HepG2 (cell line): Measurements from ENCODE around the gene GPLD1. TPM values are rescaled to one million over a fixed set of nuclear protein-coding genes. Genes with fewer than 3 reads are reported as not detected.

Source experiments
- DMAP1 ChIP-seq: IDR thresholded peaks from 2 replicates; pipeline ENCODE4 v1.6.1; 2016
- MIXL1 ChIP-seq: IDR thresholded peaks from 2 replicates; pipeline ENCODE4 v1.6.1; 2016
- PATZ1 ChIP-seq: sonication (generic); formaldehyde crosslinking; IDR thresholded peaks from 2 replicates; pipeline ENCODE4 v1.4.0; 2020; ENCODE audit warnings: missing genetic modification reagents
- TCF12 ChIP-seq, 2 experiments: fragments of 450-650 bp in 1 of 2; sonication (generic) in 1 of 2; formaldehyde crosslinking in 1 of 2; IDR thresholded peaks; 2 replicates each; pipeline versions ENCODE4 v1.6.1 to v1.8.0; 2017 to 2022; ENCODE audit warnings: antibody characterized with exemption in 1 of 2, mild to moderate bottlenecking in 1 of 2, missing genetic modification reagents in 1 of 2, moderate library complexity in 1 of 2
- XRCC5 ChIP-seq: fragments of 200-400 bp; formaldehyde crosslinking; optimal IDR thresholded peaks from 2 replicates; pipeline ENCODE3; 2017; ENCODE audit warnings: mild to moderate bottlenecking, low read length
- ZBTB14 ChIP-seq: sonication (generic); formaldehyde crosslinking; IDR thresholded peaks from 2 replicates; pipeline ENCODE4 v1.4.0; 2020; ENCODE audit warnings: missing genetic modification reagents
- ZBTB21 ChIP-seq: sonication (generic); formaldehyde crosslinking; IDR thresholded peaks from 2 replicates; pipeline ENCODE4 v1.4.0; 2020; ENCODE audit warnings: missing genetic modification reagents
- ZBTB26 ChIP-seq: IDR thresholded peaks from 2 replicates; pipeline ENCODE4 v1.6.1; 2016; ENCODE audit warnings: missing compliant biosample characterization, missing genetic modification reagents, borderline replicate concordance
- ZBTB7A ChIP-seq: sonication (generic); formaldehyde crosslinking; IDR thresholded peaks from 2 replicates; pipeline ENCODE4 v1.8.0; 2022; ENCODE audit warnings: mild to moderate bottlenecking, missing genetic modification reagents
- ZNF264 ChIP-seq: sonication (generic); formaldehyde crosslinking; IDR thresholded peaks from 2 replicates; pipeline ENCODE4 v1.4.0; 2020; ENCODE audit warnings: missing genetic modification reagents
- ZNF431 ChIP-seq: sonication (generic); formaldehyde crosslinking; IDR thresholded peaks from 2 replicates; pipeline ENCODE4 v1.9.0; 2022; ENCODE audit warnings: missing genetic modification reagents, low read depth, mild to moderate bottlenecking, borderline replicate concordance
- polyA plus RNA-seq, 8 experiments: library from polyadenylated mRNA; depleted of rRNA in 3 of 8; stranded (reverse) in 7 of 8; unstranded in 1 of 8; fragments of >200 nt; fragmentation: Illumina TruSeq in 4 of 8; extraction: Trizol in 4 of 8; gene quantifications; 2 replicates each; pipeline versions ENCODE4 v1.2.1 to v1.2.3, GENCODE V29; 2011 to 2016; ENCODE audit warnings: low read depth in 4 of 8, missing spikeins in 1 of 8, mixed read lengths in 1 of 8; ENCODE audit not compliant: insufficient read depth in 1 of 8
- total RNA-seq, 5 experiments: library from RNA; depleted of rRNA; stranded (reverse); fragments of >200 nt; fragmentation: Illumina TruSeq; extraction: Trizol; gene quantifications; 2 replicates each; pipeline ENCODE4 v1.2.3, GENCODE V29; 2016; ENCODE audit warnings: low read depth in 1 of 5
- TF ChIP-seq, protein P1 (sequence below): sonication (generic); formaldehyde crosslinking; IDR thresholded peaks from 2 replicates; pipeline ENCODE4 v1.4.0; 2020; ENCODE audit warnings: missing genetic modification reagents, mild to moderate bottlenecking, borderline replicate concordance
- TF ChIP-seq, protein P2 (sequence below): sonication (generic); formaldehyde crosslinking; IDR thresholded peaks from 2 replicates; pipeline ENCODE4 v1.4.0; 2020; ENCODE audit warnings: missing genetic modification reagents
- TF ChIP-seq, protein P3 (sequence below): sonication (generic); formaldehyde crosslinking; IDR thresholded peaks from 2 replicates; pipeline ENCODE4 v1.4.0; 2020; ENCODE audit warnings: missing genetic modification reagents, low read depth, mild to moderate bottlenecking, borderline replicate concordance
- TF ChIP-seq, protein P4 (sequence below): IDR thresholded peaks from 2 replicates; pipeline ENCODE4 v1.6.1; 2016; ENCODE audit warnings: low read depth

GPLD1 gene
- total and polyA plus RNA-seq, 2 of the 13 experiments (the other 11 are each of a cell fraction or from before 2014, with no cell fraction given), result 6.2 to 7.6 TPM

DNA sequence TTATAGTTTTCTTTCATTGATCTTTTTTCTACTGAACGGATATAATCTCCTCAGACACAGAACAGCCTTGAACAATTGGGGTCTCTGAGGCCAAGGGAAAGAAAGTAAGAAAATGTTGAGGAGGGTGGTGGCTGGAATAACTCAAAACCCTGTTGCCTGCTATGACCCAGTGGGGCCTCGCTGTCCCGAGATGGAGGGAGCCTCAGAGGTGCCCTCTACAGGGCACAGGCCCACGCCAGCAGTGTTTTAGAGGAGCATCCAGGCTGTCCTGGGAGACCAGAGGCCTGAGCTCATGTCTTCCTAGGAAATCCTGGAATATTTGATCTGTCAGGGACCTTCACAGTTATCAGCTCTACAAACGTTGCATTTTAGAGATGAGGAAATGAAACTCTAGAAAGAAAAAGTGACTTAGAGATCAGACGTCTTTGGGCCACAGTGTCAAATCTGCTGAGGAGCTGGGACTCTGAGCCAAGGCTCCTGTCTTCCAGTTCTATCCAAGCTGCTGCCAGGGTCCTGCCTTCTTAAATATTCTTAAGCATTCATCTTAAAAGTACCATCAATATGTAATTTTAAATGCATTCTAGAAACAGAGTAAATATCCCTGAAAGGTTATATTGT is 31.7 kb upstream of the GPLD1 start (continued):
- TF ChIP-seq, protein P1, sequence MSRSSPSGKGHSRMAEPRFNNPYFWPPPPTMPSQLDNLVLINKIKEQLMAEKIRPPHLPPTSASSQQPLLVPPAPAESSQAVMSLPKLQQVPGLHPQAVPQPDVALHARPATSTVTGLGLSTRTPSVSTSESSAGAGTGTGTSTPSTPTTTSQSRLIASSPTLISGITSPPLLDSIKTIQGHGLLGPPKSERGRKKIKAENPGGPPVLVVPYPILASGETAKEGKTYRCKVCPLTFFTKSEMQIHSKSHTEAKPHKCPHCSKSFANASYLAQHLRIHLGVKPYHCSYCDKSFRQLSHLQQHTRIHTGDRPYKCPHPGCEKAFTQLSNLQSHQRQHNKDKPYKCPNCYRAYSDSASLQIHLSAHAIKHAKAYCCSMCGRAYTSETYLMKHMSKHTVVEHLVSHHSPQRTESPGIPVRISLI (CRISPR knock-in tag), result no peak
- TF ChIP-seq, protein P2, sequence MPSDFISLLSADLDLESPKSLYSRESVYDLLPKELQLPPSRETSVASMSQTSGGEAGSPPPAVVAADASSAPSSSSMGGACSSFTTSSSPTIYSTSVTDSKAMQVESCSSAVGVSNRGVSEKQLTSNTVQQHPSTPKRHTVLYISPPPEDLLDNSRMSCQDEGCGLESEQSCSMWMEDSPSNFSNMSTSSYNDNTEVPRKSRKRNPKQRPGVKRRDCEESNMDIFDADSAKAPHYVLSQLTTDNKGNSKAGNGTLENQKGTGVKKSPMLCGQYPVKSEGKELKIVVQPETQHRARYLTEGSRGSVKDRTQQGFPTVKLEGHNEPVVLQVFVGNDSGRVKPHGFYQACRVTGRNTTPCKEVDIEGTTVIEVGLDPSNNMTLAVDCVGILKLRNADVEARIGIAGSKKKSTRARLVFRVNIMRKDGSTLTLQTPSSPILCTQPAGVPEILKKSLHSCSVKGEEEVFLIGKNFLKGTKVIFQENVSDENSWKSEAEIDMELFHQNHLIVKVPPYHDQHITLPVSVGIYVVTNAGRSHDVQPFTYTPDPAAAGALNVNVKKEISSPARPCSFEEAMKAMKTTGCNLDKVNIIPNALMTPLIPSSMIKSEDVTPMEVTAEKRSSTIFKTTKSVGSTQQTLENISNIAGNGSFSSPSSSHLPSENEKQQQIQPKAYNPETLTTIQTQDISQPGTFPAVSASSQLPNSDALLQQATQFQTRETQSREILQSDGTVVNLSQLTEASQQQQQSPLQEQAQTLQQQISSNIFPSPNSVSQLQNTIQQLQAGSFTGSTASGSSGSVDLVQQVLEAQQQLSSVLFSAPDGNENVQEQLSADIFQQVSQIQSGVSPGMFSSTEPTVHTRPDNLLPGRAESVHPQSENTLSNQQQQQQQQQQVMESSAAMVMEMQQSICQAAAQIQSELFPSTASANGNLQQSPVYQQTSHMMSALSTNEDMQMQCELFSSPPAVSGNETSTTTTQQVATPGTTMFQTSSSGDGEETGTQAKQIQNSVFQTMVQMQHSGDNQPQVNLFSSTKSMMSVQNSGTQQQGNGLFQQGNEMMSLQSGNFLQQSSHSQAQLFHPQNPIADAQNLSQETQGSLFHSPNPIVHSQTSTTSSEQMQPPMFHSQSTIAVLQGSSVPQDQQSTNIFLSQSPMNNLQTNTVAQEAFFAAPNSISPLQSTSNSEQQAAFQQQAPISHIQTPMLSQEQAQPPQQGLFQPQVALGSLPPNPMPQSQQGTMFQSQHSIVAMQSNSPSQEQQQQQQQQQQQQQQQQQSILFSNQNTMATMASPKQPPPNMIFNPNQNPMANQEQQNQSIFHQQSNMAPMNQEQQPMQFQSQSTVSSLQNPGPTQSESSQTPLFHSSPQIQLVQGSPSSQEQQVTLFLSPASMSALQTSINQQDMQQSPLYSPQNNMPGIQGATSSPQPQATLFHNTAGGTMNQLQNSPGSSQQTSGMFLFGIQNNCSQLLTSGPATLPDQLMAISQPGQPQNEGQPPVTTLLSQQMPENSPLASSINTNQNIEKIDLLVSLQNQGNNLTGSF (CRISPR knock-in tag), result no peak
- TF ChIP-seq ZBTB21 (CRISPR knock-in tag) (no peak), ZNF264 (CRISPR knock-in tag) (no peak), ZBTB26 (CRISPR knock-in tag) (no peak), MIXL1 (CRISPR knock-in tag) (0 out of 2 replicates have a peak, but pooled peaks have one; percentile 44), ZBTB14 (CRISPR knock-in tag) (no peak), TCF12 (IDR thresholded peaks at IDR 0.05) (no peak), TCF12 (CRISPR knock-in tag; IDR thresholded peaks at IDR 0.05) (no peak), XRCC5 (peak; percentile 94), PATZ1 (CRISPR knock-in tag) (peak; percentile 50), ZNF431 (CRISPR knock-in tag) (no peak), DMAP1 (CRISPR knock-in tag) (no peak), ZBTB7A (CRISPR knock-in tag) (no peak)
- TF ChIP-seq, protein P3, sequence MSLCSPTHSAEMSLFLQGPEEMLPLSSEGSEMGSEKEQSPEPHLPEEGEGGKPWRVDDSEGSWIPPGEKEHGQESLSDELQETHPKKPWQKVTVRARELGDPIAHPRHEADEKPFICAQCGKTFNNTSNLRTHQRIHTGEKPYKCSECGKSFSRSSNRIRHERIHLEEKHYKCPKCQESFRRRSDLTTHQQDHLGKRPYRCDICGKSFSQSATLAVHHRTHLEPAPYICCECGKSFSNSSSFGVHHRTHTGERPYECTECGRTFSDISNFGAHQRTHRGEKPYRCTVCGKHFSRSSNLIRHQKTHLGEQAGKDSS (CRISPR knock-in tag), result no peak
- TF ChIP-seq, protein P4, sequence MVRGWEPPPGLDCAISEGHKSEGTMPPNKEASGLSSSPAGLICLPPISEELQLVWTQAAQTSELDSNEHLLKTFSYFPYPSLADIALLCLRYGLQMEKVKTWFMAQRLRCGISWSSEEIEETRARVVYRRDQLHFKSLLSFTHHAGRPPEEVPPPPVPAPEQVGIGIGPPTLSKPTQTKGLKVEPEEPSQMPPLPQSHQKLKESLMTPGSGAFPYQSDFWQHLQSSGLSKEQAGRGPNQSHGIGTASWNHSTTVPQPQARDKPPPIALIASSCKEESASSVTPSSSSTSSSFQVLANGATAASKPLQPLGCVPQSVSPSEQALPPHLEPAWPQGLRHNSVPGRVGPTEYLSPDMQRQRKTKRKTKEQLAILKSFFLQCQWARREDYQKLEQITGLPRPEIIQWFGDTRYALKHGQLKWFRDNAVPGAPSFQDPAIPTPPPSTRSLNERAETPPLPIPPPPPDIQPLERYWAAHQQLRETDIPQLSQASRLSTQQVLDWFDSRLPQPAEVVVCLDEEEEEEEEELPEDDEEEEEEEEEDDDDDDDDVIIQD (CRISPR knock-in tag), result peak; percentile 49; the same call in 1 of the 2 replicates
